GM19043 (cell line): Measurements from ENCODE around the gene RPTOR.

Experiments used
- ATAC-seq: cut with Tn5 transposase; IDR thresholded peaks from one replicate; pipeline ENCODE4 v1.9.1; 2021; ENCODE audit warnings: low read depth; ENCODE audit not compliant: unreplicated experiment

RPTOR gene

DNA sequence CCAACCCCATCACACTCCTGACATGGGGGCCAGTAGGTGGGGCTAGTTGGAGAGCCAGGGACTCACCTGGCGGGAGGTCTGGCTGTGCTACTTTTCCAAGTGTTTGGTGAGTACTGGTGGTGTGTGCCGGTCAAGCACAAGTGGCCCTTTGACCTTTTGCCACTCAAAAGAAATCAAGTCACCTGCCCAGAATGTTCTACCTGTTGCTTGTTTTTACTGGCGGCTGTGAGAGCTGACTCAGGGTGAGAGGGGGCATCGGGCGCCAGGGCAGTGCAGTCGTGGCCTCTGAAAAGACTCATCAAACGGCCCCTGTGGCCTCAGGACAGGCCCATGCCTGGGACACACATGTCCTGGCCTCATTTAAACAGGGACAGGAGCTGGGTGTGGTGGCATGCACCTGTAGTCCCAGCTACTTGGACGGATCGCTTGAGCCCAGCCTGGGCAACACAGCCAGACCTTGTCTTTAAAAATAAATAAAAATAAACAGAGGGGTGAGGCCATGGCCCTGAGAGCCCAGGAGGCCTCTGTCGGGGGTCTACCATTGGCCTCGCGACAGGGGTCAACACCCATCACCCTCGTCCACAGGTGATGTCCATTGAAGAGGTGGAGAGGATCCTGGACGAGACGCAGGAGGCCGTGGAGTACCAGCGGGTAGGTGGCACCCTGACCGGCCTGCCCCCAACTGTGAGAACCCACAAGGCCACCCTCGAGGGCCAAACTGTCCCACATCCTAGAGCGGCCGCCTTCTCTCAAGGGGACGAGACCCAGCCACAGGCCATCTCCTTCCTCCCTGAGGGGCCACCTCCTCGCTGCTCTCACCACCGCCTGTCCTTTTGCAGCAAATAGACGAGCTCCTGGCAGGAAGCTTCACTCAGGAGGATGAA, 452.0 kb downstream of the RPTOR start:
- ATAC-seq, result no peak

DNA sequence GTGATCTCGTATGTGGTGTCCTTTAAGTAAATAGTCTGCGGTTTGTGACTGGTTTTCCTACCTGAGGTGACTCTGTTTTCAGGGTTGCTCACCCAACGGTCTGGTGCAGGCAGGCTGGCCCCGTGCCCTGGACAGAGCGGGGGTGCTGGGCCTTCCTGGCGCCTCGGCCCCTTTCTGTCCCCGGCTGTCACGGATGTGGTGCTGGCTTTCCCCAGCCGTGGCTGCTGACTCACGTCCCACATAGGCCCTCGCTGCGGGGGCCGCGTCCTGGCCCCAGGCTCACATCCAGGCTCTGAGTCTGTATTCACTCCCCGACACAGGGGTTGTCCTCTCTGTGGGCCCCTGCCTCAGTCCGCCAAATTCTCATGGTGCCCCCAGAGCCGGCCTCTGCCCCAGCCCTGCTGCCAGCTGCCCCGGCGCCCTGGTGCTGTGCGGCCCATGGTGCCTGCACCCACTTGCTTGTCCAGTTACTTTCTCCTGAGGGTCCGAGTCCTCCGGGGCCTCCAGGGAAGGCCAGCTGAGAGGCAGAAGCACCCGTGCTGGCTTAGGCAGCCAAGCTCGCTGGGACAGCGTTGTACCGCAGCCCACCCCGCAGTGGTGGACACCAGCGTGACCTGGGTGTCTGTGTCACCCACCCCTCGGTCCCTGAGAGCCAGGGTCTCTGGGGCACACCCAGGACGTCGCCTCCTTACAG, 452.9 kb downstream of the RPTOR start:
- no peak for ATAC-seq

- ATAC-seq, result no peak
Measured at GRCh38 chr17:80998118-80998747, 453.6 kb downstream of the RPTOR start.

- ATAC-seq, result no peak
Measured at GRCh38 chr17:80998748-80999535, 454.3 kb downstream of the RPTOR start.

GRCh38 chr17:80999536-81000333, 455.1 kb downstream of the RPTOR start:
- no peak for ATAC-seq

- no peak for ATAC-seq
Measured at GRCh38 chr17:81000334-81000630, 455.6 kb downstream of the RPTOR start.

- ATAC-seq, result no peak
Measured at GRCh38 chr17:81000631-81001357, 456.2 kb downstream of the RPTOR start.

GRCh38 chr17:81002013-81002384, 457.4 kb downstream of the RPTOR start:
- ATAC-seq, result no peak

DNA sequence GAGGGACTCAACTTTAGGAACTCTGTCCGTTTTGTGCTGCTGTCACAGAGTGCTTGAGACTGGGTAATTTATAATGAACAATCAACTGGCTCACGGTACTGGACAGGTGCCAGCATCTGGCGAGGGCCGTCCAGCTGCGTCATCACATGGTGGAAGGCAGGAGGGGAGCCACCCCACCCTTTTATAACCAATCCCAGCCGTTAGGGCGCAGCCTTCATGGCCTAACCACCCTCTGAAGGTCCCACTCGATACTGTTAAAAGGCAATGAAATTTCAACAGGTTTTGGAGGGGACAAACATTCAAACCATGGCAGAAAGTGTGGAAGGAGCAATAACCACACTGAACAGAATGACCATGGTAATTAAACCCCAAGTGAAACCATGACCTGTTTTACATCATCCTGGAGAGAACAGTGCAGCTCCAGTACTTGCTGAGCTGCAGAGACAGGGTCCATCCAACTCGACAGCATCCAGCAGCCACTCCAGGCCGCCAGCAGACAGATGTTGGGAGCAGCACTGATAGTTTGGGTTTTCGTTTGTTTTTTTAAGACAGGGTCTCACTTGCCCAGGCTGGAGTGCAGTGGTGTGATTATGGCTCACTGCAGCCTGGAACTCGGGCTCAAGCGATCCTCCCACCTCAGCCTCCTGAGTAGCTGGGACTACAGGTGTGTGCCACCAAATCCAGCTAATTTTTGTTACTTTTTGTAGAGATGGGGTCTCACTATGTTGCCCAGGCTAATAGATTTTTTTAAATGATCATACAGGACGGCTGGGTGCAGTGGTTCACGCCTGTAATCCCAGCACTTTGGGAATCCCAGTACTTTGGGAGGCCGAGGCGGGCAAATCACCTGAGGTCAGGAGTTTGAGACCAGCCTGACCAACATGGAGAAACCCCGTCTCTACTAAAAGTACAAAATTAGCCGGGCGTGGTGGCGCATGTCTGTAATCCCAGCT, 458.0 kb downstream of the RPTOR start:
- ATAC-seq, result no peak

GRCh38 chr17:81003711-81004475, 459.3 kb downstream of the RPTOR start:
- ATAC-seq, result no peak

DNA sequence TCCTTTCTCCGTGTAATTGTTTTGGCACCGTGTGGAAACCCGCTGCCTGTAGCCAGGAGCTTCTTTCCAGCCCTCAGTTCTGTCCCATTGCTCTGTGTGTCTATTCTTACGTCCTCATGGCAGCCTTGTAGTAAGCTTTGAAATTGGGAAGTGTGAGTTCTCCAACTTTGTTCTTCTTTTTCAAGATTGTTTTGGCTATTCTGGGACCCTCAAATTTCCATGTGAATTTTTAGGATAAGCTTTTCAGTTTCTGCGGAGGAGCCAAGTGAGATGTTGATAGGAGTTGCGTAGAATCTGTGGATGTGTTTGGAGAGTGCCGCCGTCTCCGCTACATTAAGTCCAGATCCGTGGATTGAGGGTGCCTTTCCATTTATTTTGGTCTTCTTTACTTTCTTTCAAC, 462.3 kb downstream of the RPTOR start:
- ATAC-seq, result no peak

- no peak for ATAC-seq
Measured at GRCh38 chr17:81008140-81008539, 463.5 kb downstream of the RPTOR start.

DNA sequence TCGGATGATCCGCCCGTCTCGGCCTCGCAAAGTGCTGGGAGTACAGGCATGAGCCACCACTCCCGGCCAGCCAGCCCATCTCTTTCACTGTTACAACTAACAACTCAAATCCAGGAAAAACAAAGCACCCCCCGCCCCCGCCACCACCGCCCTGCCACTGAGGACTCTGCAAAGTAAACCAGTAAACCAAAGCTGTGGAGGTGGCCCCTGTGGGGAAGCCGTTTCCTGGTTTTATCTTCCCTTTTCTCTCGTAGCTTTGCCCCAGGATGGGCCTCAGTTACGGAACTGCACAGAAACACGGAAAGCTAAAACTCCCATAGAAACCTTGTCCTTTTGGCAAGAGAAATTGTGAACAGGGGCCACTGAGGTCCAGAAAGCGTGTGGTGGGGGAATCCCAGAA, 464.5 kb downstream of the RPTOR start:
- no peak for ATAC-seq

- no peak for ATAC-seq
Measured at GRCh38 chr17:81010935-81011334, 466.3 kb downstream of the RPTOR start.

DNA sequence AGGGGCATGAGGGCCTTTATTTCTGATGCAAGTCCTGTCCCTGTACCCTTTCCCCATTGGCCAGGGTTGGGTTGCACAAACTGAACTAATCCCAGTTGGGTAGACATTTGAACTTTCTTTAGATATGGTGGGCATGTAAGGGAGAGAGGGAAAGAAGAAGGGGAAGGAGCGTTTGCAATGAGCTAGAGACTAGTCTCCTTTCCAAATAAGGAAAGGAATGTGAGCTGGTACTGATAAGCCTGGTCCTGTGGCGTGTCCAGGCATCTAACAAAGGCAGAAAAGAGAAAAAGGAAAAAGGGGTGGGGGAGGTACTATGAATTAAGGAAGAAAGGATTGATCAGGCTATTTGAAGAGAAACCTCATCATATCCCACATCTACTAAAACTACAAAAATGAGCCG, 467.3 kb downstream of the RPTOR start:
- no peak for ATAC-seq

GRCh38 chr17:81012574-81013447, 468.2 kb downstream of the RPTOR start:
- ATAC-seq, result no peak

GRCh38 chr17:81013642-81014041, 469.0 kb downstream of the RPTOR start:
- no peak for ATAC-seq
